Left ventricle myocardium inferior (tissue), 1 donor: ENCODE measurements around the gene NEDD4L. TPM values are rescaled to one million over a fixed set of nuclear protein-coding genes. Genes with fewer than 3 reads are reported as not detected.
A peak's percentile ranks its signal among the peaks of the same experiment; 100 is the strongest.

Source experiments
- DNase-seq: peaks from one replicate; pipeline ENCODE4 v3.0.0-alpha.2; 2020
- H3K27ac ChIP-seq: fragments of 200-600 bp; replicated peaks from 2 replicates; pipeline ENCODE4 v1.8.0; 2021
- H3K27me3 ChIP-seq: fragments of 200-600 bp; 2 replicates; pipeline ENCODE4 v1.8.0; 2021; ENCODE audit warnings: low read depth
- H3K36me3 ChIP-seq: fragments of 200-600 bp; 2 replicates; pipeline ENCODE4 v1.8.0; 2021
- H3K4me1 ChIP-seq: fragments of 200-600 bp; 2 replicates; pipeline ENCODE4 v1.8.0; 2021
- H3K4me3 ChIP-seq: fragments of 200-600 bp; 2 replicates; pipeline ENCODE4 v1.8.0; 2021; ENCODE audit warnings: mild to moderate bottlenecking, moderate library complexity
- H3K9me3 ChIP-seq: fragments of 200-600 bp; replicated peaks from 2 replicates; pipeline ENCODE4 v1.8.0; 2021
- intact Hi-C: fragments of 100-400 bp; cut with micrococcal nuclease; formaldehyde crosslinking; loops from one replicate; pipeline ENCODE4 v1.11.0; 2022
- total RNA-seq: library from RNA; stranded (reverse); fragmentation: NEBNext Ultra II Directional; extraction: Animal tissue kit (Norgen Biotek cat#: 25700); gene quantifications from one replicate; pipeline ENCODE4 v1.2.1, GENCODE V29; 2021
- TF ChIP-seq, protein P1 (sequence below): fragments of 200-600 bp; IDR thresholded peaks from 2 replicates; pipeline ENCODE4 v1.8.0; 2021; ENCODE audit warnings: antibody characterized with exemption, mild to moderate bottlenecking, borderline replicate concordance
- donor health status: DM: no; HTN: yes; CAD: no; lungs with severe emphysema.

Gene NEDD4L
- total RNA-seq, 1 donor from 2014 or later: 45.8 TPM

- TF ChIP-seq, protein P1, sequence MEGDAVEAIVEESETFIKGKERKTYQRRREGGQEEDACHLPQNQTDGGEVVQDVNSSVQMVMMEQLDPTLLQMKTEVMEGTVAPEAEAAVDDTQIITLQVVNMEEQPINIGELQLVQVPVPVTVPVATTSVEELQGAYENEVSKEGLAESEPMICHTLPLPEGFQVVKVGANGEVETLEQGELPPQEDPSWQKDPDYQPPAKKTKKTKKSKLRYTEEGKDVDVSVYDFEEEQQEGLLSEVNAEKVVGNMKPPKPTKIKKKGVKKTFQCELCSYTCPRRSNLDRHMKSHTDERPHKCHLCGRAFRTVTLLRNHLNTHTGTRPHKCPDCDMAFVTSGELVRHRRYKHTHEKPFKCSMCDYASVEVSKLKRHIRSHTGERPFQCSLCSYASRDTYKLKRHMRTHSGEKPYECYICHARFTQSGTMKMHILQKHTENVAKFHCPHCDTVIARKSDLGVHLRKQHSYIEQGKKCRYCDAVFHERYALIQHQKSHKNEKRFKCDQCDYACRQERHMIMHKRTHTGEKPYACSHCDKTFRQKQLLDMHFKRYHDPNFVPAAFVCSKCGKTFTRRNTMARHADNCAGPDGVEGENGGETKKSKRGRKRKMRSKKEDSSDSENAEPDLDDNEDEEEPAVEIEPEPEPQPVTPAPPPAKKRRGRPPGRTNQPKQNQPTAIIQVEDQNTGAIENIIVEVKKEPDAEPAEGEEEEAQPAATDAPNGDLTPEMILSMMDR: no peak
- H3K4me3 ChIP-seq: no peak overlapping the region
- no peak for DNase-seq
- H3K27ac ChIP-seq: no peak overlapping the region
- H3K27me3 ChIP-seq: no peaks in the 10 kb centered on the region
- no peaks in the 10 kb centered on the region for H3K9me3 ChIP-seq
- H3K4me1 ChIP-seq: peaks cover 23% of the 10 kb centered on the region
- peaks cover 30% of the 10 kb centered on the region for H3K36me3 ChIP-seq
- intact Hi-C loops: no loop called here
These were observed 290.0 kb downstream of the NEDD4L start for GRCh38 chr18:58334061-58334460.

DNA sequence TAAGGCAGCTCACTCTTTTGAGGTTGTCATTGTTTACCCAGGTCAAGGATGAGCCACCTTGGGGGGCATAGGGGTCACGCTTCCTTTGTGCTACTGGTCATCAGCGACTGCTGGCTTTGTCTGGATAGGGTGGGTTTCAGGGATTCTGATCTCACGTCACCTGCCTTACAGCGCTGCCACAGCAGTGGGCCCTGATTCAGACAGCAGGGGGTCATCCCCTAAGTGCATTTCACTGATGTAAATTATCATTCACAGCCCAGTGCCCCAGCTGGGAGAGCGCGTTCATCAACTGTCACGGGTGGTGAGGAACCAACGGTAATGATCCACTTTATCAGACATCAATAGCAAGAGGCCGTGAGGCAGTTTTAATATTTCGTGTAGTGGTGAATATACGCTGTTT, 291.2 kb downstream of the NEDD4L start:
- Histone ChIP-seq H3K4me3 (no peak overlapping the region), H3K27me3 (no peaks in the 10 kb centered on the region), H3K36me3 (peaks cover 21% of the 10 kb centered on the region), H3K4me1 (peaks cover 27% of the 10 kb centered on the region), H3K27ac (no peak overlapping the region), H3K9me3 (no peaks in the 10 kb centered on the region)
- intact Hi-C loops: no loop called here
- TF ChIP-seq, protein P1: no peak
- DNase-seq: no peak

DNA sequence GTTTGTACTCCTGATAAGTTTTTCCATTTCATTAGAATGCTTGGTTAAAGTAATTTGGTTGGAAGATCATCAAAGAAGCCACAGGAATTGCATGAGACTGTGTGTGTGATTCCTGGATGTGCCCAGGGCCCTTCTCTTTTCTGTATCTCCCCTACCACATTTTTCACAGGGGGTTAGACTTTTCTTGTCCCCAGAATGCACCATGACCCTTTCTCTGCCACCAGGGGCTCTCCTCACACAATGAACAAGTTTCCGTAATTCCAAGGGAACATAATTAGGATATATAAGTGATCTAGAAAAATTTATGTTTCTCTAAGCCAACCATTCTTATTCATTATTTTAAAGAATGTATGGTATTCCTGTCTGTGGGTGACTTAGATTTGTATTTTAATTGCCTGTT, 291.8 kb downstream of the NEDD4L start:
- Histone ChIP-seq H3K9me3 (no peaks in the 10 kb centered on the region), H3K27me3 (no peaks in the 10 kb centered on the region), H3K4me3 (no peak overlapping the region), H3K27ac (no peak overlapping the region), H3K36me3 (peaks cover 15% of the 10 kb centered on the region), H3K4me1 (peaks cover 27% of the 10 kb centered on the region)
- DNase-seq: no peak
- intact Hi-C loops: no loop called here
- TF ChIP-seq, protein P1: peak; percentile 23

GRCh38 chr18:58336605-58337004, 292.6 kb downstream of the NEDD4L start:
- Histone ChIP-seq H3K4me1 (peaks cover 27% of the 10 kb centered on the region), H3K36me3 (peaks cover 8% of the 10 kb centered on the region), H3K4me3 (no peak overlapping the region), H3K27me3 (no peaks in the 10 kb centered on the region), H3K9me3 (no peaks in the 10 kb centered on the region), H3K27ac (peak overlapping the region; percentile 58)
- DNase-seq: no peak
- intact Hi-C loops: no loop called here
- TF ChIP-seq, protein P1: no peak

DNA sequence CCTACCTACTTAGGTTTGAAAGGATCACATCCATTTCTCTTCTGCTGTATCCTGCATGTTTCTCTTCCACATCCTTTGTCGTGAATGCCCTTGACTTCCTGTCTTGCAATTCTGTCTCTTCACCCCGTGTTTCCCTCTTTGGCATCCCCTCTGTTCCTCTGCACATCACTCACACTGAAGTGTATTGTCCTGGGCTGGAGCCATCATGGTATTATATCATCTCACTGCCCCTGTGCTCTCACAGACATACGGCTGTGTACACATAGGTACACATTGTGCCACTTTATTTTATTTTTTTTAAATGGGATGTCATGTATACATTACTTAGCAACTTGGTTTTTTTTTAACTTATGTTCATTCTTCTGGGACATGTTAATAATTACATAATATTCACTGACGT, 293.3 kb downstream of the NEDD4L start:
- intact Hi-C loops: no loop called here
- H3K27me3 ChIP-seq: no peaks in the 10 kb centered on the region
- no peaks in the 10 kb centered on the region for H3K9me3 ChIP-seq
- H3K4me3 ChIP-seq: no peak overlapping the region
- peaks cover 10% of the 10 kb centered on the region for H3K36me3 ChIP-seq
- peak overlapping the region; percentile 58 for H3K27ac ChIP-seq
- H3K4me1 ChIP-seq: peaks cover 27% of the 10 kb centered on the region
- TF ChIP-seq, protein P1: no peak
- DNase-seq: no peak

GRCh38 chr18:58337686-58338085, 293.7 kb downstream of the NEDD4L start:
- TF ChIP-seq, protein P1: no peak
- Histone ChIP-seq H3K4me1 (peaks cover 27% of the 10 kb centered on the region), H3K4me3 (no peak overlapping the region), H3K27ac (peak overlapping the region; percentile 58), H3K9me3 (no peaks in the 10 kb centered on the region), H3K36me3 (peaks cover 8% of the 10 kb centered on the region), H3K27me3 (no peaks in the 10 kb centered on the region)
- DNase-seq: no peak
- intact Hi-C loops: no loop called here
